MM.1S (cell line): ENCODE data around the gene MRI1.

Experiments used
- CTCF ChIP-seq: fragments of 300-600 bp; sonication (generic); IDR thresholded peaks from 2 replicates; pipeline ENCODE4 v1.5.1; 2016; ENCODE audit warnings: antibody characterized with exemption, low read length, mixed read lengths
- EZH2 ChIP-seq: fragments of 300-600 bp; sonication (generic); optimal IDR thresholded peaks from 2 replicates; pipeline ENCODE3; 2017; ENCODE audit warnings: low read depth, mild to moderate bottlenecking, antibody characterized with exemption, low read length, mixed read lengths
- EZH2phosphoT487 ChIP-seq: fragments of 300-600 bp; sonication (generic); IDR thresholded peaks from 2 replicates; pipeline ENCODE4 v1.6.1; 2018; ENCODE audit warnings: antibody characterized with exemption, low read length

- TF ChIP-seq EZH2 (no peak), CTCF (no peak), EZH2phosphoT487 (no peak)
Measured at GRCh38 chr19:13803038-13803437, 38.7 kb downstream of the MRI1 start.
